OCI-LY1 (cell line): ENCODE data around the gene EVC.

Experiments used
- H2AFZ ChIP-seq: fragments of 200-600 bp; sonication (generic), shearing (Covaris generic); 2 replicates; pipeline ENCODE4 v1.6.0; 2014; ENCODE audit warnings: antibody characterized with exemption, mild to moderate bottlenecking, low read length
- H3F3A ChIP-seq: fragments of 200-600 bp; sonication (generic), shearing (Covaris generic); 2 replicates; pipeline ENCODE4 v1.6.0; 2014; ENCODE audit warnings: mild to moderate bottlenecking, antibody characterized with exemption, low read length, moderate library complexity; ENCODE audit not compliant: insufficient read depth
- H3K27ac ChIP-seq: fragments of 200-600 bp; sonication (generic); 2 replicates; pipeline ENCODE4 v1.5.1; 2014; ENCODE audit warnings: low read length, mixed run types, mild to moderate bottlenecking, low read depth; ENCODE audit not compliant: poor library complexity, severe bottlenecking
- H3K27me3 ChIP-seq: fragments of 200-600 bp; sonication (generic); 2 replicates; pipeline ENCODE4 v1.6.0; 2014; ENCODE audit warnings: antibody characterized with exemption, mild to moderate bottlenecking, low read length, moderate library complexity; ENCODE audit not compliant: insufficient read depth
- H3K36me3 ChIP-seq: fragments of 200-600 bp; sonication (generic); 2 replicates; pipeline ENCODE4 v1.6.1; 2014; ENCODE audit warnings: mild to moderate bottlenecking, antibody characterized with exemption, low read length, moderate library complexity, mixed read lengths; ENCODE audit not compliant: insufficient read depth
- H3K4me1 ChIP-seq: fragments of 200-600 bp; sonication (generic); 2 replicates; pipeline ENCODE4 v1.5.1; 2014; ENCODE audit warnings: mild to moderate bottlenecking, low read length, moderate library complexity; ENCODE audit not compliant: insufficient read depth, severe bottlenecking
- H3K4me2 ChIP-seq: fragments of 200-600 bp; sonication (generic), shearing (Covaris generic); 2 replicates; pipeline ENCODE4 v1.6.1; 2014; ENCODE audit warnings: low read length
- H3K4me3 ChIP-seq: fragments of 200-600 bp; sonication (generic); 2 replicates; pipeline ENCODE4 v1.5.1; 2014; ENCODE audit warnings: low read length, low read depth, mild to moderate bottlenecking, mixed read lengths; ENCODE audit not compliant: poor library complexity, severe bottlenecking
- H3K79me2 ChIP-seq: fragments of 200-600 bp; shearing (Covaris generic); 2 replicates; pipeline ENCODE4 v1.6.1; 2016; ENCODE audit warnings: mixed run types, low read length, mixed read lengths; ENCODE audit not compliant: insufficient read depth
- H3K9ac ChIP-seq: fragments of 200-600 bp; sonication (generic), shearing (Covaris generic); 2 replicates; pipeline ENCODE4 v1.6.1; 2014; ENCODE audit warnings: mild to moderate bottlenecking, low read length, mixed read lengths
- H3K9me2 ChIP-seq: fragments of 200-600 bp; sonication (generic), shearing (Covaris generic); 2 replicates; pipeline ENCODE4 v1.6.1; 2014; ENCODE audit warnings: low read depth, mild to moderate bottlenecking, low read length, mixed read lengths
- H3K9me3 ChIP-seq: fragments of 200-600 bp; shearing (Covaris generic); 2 replicates; pipeline ENCODE4 v1.6.1; 2014; ENCODE audit warnings: low read length, mixed read lengths
- H4K20me1 ChIP-seq: fragments of 200-600 bp; sonication (generic), shearing (Covaris generic); 2 replicates; pipeline ENCODE4 v1.6.0; 2016; ENCODE audit warnings: mild to moderate bottlenecking, low read length; ENCODE audit not compliant: insufficient read depth
- EZH2 ChIP-seq: fragments of 200-600 bp; sonication (generic), shearing (Covaris generic); IDR thresholded peaks from 2 replicates; pipeline ENCODE4 v1.8.0; 2017; ENCODE audit warnings: borderline replicate concordance, mixed run types, mild to moderate bottlenecking, antibody characterized with exemption, low read length, moderate library complexity, mixed read lengths
- TF ChIP-seq, protein P1 (sequence below): fragments of 200-600 bp; sonication (generic), shearing (Covaris generic); IDR thresholded peaks from 2 replicates; pipeline ENCODE4 v1.5.1; 2017; ENCODE audit warnings: mild to moderate bottlenecking, antibody characterized with exemption, low read length, moderate library complexity, mixed read lengths

The EVC gene

GRCh38 chr4:5789141-5789540, 78.1 kb downstream of the EVC start:
- Histone ChIP-seq H3K9me3 (no peaks in the 10 kb centered on the region), H3K36me3 (peaks cover 6% of the 10 kb centered on the region), H2AFZ (no peak overlapping the region), H3K4me1 (no peaks in the 10 kb centered on the region), H3K79me2 (no peaks in the 10 kb centered on the region), H3K27me3 (no peaks in the 10 kb centered on the region), H4K20me1 (no peaks in the 10 kb centered on the region), H3K9ac (no peak overlapping the region), H3K27ac (no peak overlapping the region), H3K4me3 (no peak overlapping the region), H3K9me2 (no peaks in the 10 kb centered on the region), H3K4me2 (no peak overlapping the region), H3F3A (no peaks in the 10 kb centered on the region)
- TF ChIP-seq EZH2 = no peak
- TF ChIP-seq, protein P1, sequence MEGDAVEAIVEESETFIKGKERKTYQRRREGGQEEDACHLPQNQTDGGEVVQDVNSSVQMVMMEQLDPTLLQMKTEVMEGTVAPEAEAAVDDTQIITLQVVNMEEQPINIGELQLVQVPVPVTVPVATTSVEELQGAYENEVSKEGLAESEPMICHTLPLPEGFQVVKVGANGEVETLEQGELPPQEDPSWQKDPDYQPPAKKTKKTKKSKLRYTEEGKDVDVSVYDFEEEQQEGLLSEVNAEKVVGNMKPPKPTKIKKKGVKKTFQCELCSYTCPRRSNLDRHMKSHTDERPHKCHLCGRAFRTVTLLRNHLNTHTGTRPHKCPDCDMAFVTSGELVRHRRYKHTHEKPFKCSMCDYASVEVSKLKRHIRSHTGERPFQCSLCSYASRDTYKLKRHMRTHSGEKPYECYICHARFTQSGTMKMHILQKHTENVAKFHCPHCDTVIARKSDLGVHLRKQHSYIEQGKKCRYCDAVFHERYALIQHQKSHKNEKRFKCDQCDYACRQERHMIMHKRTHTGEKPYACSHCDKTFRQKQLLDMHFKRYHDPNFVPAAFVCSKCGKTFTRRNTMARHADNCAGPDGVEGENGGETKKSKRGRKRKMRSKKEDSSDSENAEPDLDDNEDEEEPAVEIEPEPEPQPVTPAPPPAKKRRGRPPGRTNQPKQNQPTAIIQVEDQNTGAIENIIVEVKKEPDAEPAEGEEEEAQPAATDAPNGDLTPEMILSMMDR = no peak

- no peaks in the 10 kb centered on the region for H3F3A ChIP-seq
- no peak overlapping the region for H3K4me2 ChIP-seq
- TF ChIP-seq, protein P1 = no peak
- TF ChIP-seq EZH2 = no peak
- no peak overlapping the region for H3K4me3 ChIP-seq
- H2AFZ ChIP-seq = no peak overlapping the region
- H3K9me3 ChIP-seq = no peaks in the 10 kb centered on the region
- no peaks in the 10 kb centered on the region for H3K9me2 ChIP-seq
- no peak overlapping the region for H3K9ac ChIP-seq
- H3K36me3 ChIP-seq = peaks cover 6% of the 10 kb centered on the region
- no peaks in the 10 kb centered on the region for H3K4me1 ChIP-seq
- no peak overlapping the region for H3K27ac ChIP-seq
- H3K27me3 ChIP-seq = no peaks in the 10 kb centered on the region
- no peaks in the 10 kb centered on the region for H4K20me1 ChIP-seq
- no peaks in the 10 kb centered on the region for H3K79me2 ChIP-seq
These were observed 79.5 kb downstream of the EVC start for GRCh38 chr4:5790546-5790857.

DNA sequence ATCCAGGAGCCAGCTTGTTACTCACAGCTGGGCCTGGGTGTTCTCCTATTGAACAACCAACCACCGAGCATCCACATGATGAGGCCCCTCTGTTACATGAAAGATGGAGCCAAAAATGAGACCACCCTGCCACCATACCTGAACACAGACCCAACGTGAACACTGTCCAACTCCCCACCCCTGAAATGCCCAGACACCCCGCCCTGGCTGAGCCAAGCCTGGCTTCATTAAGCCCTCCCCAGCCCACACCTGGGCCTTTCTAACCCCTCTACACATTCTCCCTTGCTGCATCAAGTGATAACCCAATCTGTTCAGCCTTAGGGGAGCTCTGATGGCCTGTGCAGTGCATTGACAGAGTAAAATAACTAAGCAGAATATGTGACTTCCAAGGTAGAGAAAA, 80.7 kb downstream of the EVC start:
- H3K9me3 ChIP-seq = no peaks in the 10 kb centered on the region
- H3K4me1 ChIP-seq = no peaks in the 10 kb centered on the region
- H4K20me1 ChIP-seq = no peaks in the 10 kb centered on the region
- peaks cover 6% of the 10 kb centered on the region for H3K36me3 ChIP-seq
- no peak overlapping the region for H3K4me2 ChIP-seq
- TF ChIP-seq EZH2 = no peak
- TF ChIP-seq, protein P1 = no peak
- no peak overlapping the region for H3K9ac ChIP-seq
- no peaks in the 10 kb centered on the region for H3K9me2 ChIP-seq
- H3K4me3 ChIP-seq = no peak overlapping the region
- no peak overlapping the region for H3K27ac ChIP-seq
- H3F3A ChIP-seq = no peaks in the 10 kb centered on the region
- no peaks in the 10 kb centered on the region for H3K27me3 ChIP-seq
- no peaks in the 10 kb centered on the region for H3K79me2 ChIP-seq
- no peak overlapping the region for H2AFZ ChIP-seq
